Ishikawa (cell line): ENCODE data around the gene PSMG4.

Experiments
- CEBPB ChIP-seq: IDR thresholded peaks from 2 replicates; pipeline ENCODE4 v1.6.1; 2012
- CREB1 ChIP-seq: IDR thresholded peaks from 2 replicates; pipeline ENCODE4 v1.6.1; 2012; ENCODE audit warnings: low read depth
- EGR1 ChIP-seq: IDR thresholded peaks from 2 replicates; pipeline ENCODE4 v1.6.1; 2012
- EP300 ChIP-seq: IDR thresholded peaks from 2 replicates; pipeline ENCODE4 v1.6.1; 2012; ENCODE audit warnings: borderline replicate concordance
- FOXM1 ChIP-seq: IDR thresholded peaks from 2 replicates; pipeline ENCODE4 v1.6.1; 2012; ENCODE audit warnings: low read depth, borderline replicate concordance
- NFIC ChIP-seq: IDR thresholded peaks from 2 replicates; pipeline ENCODE4 v1.6.1; 2012
- RAD21 ChIP-seq: IDR thresholded peaks from 2 replicates; pipeline ENCODE4 v1.6.1; 2012; ENCODE audit warnings: low read depth
- TAF1 ChIP-seq: IDR thresholded peaks from 2 replicates; pipeline ENCODE4 v1.6.1; 2012; ENCODE audit warnings: low read depth, mild to moderate bottlenecking
- TCF12 ChIP-seq: IDR thresholded peaks from 2 replicates; pipeline ENCODE4 v1.6.1; 2012; ENCODE audit warnings: low read depth
- TEAD4 ChIP-seq: IDR thresholded peaks from 2 replicates; pipeline ENCODE4 v1.6.1; 2012
- YY1 ChIP-seq: IDR thresholded peaks from 2 replicates; pipeline ENCODE4 v1.6.1; 2012; ENCODE audit warnings: low read depth
- ZBTB7A ChIP-seq: IDR thresholded peaks from 2 replicates; pipeline ENCODE4 v1.6.1; 2012; ENCODE audit warnings: low read depth
- TF ChIP-seq, protein P1 (sequence below): IDR thresholded peaks from 2 replicates; pipeline ENCODE4 v1.6.1; 2012
- TF ChIP-seq, protein P2 (sequence below): IDR thresholded peaks from 2 replicates; pipeline ENCODE4 v1.6.1; 2012
- TF ChIP-seq, protein P3 (sequence below): IDR thresholded peaks from 2 replicates; pipeline ENCODE4 v1.6.1; 2012; ENCODE audit warnings: low read depth, mild to moderate bottlenecking

PSMG4 gene

DNA sequence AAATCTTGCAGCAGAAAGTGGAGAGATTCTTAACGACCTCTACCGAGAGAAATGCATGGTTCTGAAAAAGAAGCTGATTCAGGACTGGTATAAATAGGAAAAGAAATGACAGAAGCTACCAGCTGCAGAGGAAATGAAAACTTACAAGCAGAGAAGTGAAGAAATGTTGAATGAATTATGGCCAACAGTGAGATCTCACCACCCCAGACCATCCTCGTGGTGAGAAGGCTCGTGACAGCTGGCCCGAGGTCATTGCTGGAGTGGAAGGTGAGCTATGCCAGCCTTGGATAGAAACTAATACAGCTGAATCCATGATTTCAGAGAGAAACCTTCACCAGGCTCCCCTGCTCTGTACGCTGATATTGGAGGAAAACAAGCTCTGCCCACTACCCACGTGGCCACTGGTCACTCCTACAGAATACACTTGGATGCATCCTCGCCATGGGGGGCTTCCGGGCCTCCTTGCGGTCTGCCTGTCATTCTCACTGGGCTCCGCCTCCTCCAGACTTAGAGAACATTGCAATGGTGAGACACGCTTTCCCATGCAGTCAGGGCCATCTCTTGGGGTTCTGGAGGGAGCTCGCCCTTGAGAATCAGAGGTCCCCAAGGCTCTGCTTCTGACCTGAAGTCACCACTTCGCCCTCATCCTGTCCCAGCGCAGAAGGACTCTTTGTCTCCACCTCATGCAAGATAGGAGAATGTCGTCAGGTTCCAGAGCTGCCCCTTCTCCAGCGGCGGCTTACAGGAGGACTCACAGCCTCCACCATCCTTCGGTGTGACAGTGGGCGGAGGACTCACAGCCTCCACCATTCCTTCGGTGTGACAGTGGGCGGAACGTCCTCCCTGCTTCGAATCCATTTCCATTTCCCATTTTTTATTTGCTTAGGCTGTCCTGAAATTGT is 20.7 kb upstream of the PSMG4 start:
- TF ChIP-seq TEAD4, result no peak
- TF ChIP-seq, protein P1, sequence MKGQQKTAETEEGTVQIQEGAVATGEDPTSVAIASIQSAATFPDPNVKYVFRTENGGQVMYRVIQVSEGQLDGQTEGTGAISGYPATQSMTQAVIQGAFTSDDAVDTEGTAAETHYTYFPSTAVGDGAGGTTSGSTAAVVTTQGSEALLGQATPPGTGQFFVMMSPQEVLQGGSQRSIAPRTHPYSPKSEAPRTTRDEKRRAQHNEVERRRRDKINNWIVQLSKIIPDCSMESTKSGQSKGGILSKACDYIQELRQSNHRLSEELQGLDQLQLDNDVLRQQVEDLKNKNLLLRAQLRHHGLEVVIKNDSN, result 0 out of 2 replicates have a peak, but pooled peaks have one; percentile 25

DNA sequence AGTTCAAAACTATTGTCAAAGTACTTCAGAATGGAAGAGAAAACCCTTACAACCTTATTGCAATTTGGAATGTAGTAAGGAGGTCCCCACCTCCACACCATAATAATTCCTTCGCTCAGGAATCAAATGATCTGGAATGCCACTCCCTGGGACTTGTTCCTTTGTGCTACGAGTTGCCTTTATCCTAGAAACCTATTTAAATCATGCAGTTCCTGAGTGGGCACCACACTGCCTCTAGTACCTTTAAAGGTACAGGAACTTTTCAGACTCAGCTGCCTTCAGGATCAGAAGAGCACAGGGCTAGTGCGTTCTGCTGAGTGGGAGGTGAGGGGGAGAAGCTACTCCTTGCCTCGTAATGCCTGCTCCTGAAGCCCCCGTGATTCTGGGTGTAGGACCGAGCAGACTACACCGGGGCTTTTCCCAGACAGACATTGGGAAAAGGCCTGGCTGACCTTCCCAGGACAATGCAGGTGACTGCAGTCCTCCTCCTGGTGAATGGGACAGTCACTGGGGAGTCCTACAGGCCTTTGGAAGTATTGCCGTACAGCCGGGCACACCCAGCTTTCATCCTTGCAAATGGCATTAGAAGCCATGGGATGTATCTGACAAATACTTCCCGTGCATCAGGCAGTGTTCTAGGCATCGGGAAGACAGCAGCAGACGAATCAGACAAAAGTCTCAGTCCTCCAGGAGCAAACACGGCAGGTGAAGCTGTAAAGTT is 19.5 kb upstream of the PSMG4 start:
- TF ChIP-seq RAD21, result peak; percentile 5; the same call in 1 of the 2 replicates
- TF ChIP-seq ZBTB7A, result no peak

DNA sequence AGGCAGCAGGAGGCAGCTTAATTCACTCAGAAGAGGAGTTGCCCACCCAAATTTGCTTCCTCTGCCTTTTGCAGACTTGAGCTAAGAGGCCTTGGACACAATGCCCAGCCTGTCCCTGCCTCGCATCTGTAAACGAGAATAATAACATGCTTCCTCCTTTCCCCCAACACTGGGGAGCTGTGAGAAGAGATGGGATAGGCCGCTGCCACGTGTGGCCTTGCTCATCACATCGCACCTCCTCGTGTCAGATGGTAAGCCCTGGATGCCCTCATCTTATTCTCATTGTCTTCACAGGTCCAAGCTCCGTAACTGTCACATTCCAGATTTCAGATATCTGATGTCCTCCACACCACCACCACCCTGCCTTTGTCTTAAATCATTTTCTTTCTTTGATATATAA is 18.2 kb upstream of the PSMG4 start:
- TF ChIP-seq TEAD4 (no peak), CEBPB (no peak), TCF12 (no peak), ZBTB7A (no peak), EP300 (no peak), FOXM1 (no peak), YY1 (no peak), RAD21 (no peak), TAF1 (no peak), NFIC (no peak), EGR1 (no peak), CREB1 (no peak)
- TF ChIP-seq, protein P2, sequence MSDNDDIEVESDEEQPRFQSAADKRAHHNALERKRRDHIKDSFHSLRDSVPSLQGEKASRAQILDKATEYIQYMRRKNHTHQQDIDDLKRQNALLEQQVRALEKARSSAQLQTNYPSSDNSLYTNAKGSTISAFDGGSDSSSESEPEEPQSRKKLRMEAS, result no peak
- TF ChIP-seq, protein P3, sequence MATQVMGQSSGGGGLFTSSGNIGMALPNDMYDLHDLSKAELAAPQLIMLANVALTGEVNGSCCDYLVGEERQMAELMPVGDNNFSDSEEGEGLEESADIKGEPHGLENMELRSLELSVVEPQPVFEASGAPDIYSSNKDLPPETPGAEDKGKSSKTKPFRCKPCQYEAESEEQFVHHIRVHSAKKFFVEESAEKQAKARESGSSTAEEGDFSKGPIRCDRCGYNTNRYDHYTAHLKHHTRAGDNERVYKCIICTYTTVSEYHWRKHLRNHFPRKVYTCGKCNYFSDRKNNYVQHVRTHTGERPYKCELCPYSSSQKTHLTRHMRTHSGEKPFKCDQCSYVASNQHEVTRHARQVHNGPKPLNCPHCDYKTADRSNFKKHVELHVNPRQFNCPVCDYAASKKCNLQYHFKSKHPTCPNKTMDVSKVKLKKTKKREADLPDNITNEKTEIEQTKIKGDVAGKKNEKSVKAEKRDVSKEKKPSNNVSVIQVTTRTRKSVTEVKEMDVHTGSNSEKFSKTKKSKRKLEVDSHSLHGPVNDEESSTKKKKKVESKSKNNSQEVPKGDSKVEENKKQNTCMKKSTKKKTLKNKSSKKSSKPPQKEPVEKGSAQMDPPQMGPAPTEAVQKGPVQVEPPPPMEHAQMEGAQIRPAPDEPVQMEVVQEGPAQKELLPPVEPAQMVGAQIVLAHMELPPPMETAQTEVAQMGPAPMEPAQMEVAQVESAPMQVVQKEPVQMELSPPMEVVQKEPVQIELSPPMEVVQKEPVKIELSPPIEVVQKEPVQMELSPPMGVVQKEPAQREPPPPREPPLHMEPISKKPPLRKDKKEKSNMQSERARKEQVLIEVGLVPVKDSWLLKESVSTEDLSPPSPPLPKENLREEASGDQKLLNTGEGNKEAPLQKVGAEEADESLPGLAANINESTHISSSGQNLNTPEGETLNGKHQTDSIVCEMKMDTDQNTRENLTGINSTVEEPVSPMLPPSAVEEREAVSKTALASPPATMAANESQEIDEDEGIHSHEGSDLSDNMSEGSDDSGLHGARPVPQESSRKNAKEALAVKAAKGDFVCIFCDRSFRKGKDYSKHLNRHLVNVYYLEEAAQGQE, result no peak
- TF ChIP-seq, protein P1, result no peak

DNA sequence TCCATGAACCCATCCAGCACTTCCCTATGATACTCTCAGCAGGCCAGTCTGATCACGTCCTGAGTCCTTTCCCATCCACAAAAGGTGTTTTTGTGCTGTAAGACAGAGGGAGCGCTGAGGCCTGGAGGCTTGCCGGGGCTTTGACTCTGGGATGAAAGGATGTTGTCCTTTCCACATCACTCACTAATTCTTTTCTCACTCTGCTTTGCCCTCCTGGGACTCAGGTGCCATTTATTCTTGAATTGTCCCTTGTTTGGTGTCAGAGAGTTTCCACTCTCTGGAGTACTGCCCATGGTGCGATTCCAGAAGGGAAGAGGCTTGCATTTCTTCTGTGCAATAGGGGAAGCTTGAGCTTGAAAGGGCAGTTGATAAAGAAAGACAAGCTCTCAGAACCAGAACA is 16.0 kb upstream of the PSMG4 start:
- no peak for TF ChIP-seq YY1
- no peak for TF ChIP-seq NFIC
- no peak for TF ChIP-seq CEBPB
- TF ChIP-seq, protein P3, result no peak
- TF ChIP-seq RAD21, result no peak
- TF ChIP-seq TAF1, result no peak
- TF ChIP-seq CREB1, result no peak
- TF ChIP-seq FOXM1, result no peak
- TF ChIP-seq, protein P1, result no peak

DNA sequence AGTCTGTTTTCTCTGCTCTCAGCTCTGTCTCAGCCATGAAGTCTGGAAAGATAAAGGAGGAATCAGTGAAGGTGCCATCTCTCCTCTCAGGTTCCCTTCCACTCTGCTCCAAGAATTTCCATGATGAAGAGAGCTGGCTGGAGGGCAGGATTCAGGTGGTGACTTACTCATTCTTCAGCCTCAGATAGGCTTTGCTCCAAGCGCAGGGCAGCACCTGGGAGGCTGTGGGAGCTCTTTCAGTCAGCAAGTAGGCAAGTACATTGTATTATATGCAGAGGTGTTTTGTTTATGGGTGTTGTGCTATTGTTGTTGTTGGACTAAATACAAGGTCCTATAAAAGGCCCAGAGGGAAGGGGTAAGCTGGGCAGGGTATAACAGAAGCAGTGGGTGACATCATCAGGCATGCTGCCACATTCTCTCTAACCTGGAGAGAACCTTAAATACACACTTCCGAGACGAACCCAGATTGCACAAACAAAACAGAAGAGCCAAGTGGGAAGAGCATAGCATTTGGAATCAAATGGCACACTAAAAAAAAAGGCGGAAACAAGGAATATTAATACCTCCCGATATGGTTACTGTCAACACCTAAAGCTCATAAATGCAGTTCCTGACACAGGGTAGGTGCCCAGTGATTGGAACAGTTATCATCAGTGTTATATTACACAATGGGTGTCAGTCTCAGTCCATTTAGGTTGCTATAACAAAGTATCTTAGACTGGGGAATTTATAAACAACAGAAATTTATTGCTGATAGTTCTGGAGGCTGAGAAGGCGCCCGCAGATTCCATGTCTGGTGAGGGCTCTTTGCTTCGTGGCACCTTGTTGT is 14.5 kb upstream of the PSMG4 start:
- TF ChIP-seq TEAD4 (no peak), CREB1 (no peak), EP300 (no peak), FOXM1 (no peak), YY1 (no peak), TCF12 (no peak), ZBTB7A (no peak)
- TF ChIP-seq, protein P2, result no peak
- TF ChIP-seq, protein P3, result no peak
